Sigmoid colon (tissue), 7 donors: ENCODE measurements around the gene PPFIBP1. TPM values are rescaled to one million over a fixed set of nuclear protein-coding genes. Genes with fewer than 3 reads are reported as not detected.
A peak's percentile ranks its signal among the peaks of the same experiment; 100 is the strongest.
"Not testable (repeated sequence)": the region's sequence is repeated elsewhere in the genome, so short reads cannot be mapped to it uniquely, and the experiment has no call there.

Experiments
- DNase-seq: peaks from one replicate; pipeline ENCODE4 v3.0.0-alpha.2; 2019
- H3K27ac ChIP-seq, 4 donors: fragments of 200-600 bp; sonication (generic); one replicate each; pipeline ENCODE4 v1.5.1; 2016 to 2019; ENCODE audit warnings: mild to moderate bottlenecking in 1 of 4
- H3K27me3 ChIP-seq, 3 donors: fragments of 200-600 bp; sonication (generic); one replicate each; pipeline ENCODE4 v1.5.1; 2019; ENCODE audit warnings: mild to moderate bottlenecking in 1 of 3
- H3K36me3 ChIP-seq, 4 donors: fragments of 200-600 bp; sonication (generic); one replicate each; pipeline ENCODE4 v1.5.1; 2016 to 2019
- H3K4me1 ChIP-seq, 4 donors: fragments of 200-600 bp; sonication (generic); one replicate each; pipeline ENCODE4 v1.5.1; 2017 to 2019
- H3K4me3 ChIP-seq, 4 donors: fragments of 200-600 bp; sonication (generic); one replicate each; pipeline ENCODE4 v1.5.1; 2017 to 2019; ENCODE audit warnings: mild to moderate bottlenecking in 2 of 4, moderate library complexity in 1 of 4
- H3K9me3 ChIP-seq, 4 donors: fragments of 200-600 bp in 3 of 4; sonication (generic) in 3 of 4; one replicate each; pipeline versions ENCODE4 v1.5.1 to v1.6.1; 2013 to 2019
- EP300 ChIP-seq, 4 donors: sonication (generic); formaldehyde crosslinking; IDR thresholded peaks; one replicate each; pipeline ENCODE4 v1.6.1; 2017; ENCODE audit warnings: antibody characterized with exemption in 4 of 4
- POLR2A ChIP-seq, 2 donors: fragments of 450-650 bp; IDR thresholded peaks; one replicate each; pipeline ENCODE4 v1.6.1; 2016; ENCODE audit warnings: antibody characterized with exemption in 2 of 2, mild to moderate bottlenecking in 2 of 2, moderate library complexity in 2 of 2
- POLR2AphosphoS5 ChIP-seq, 4 donors: sonication (generic); formaldehyde crosslinking; IDR thresholded peaks; one replicate each; pipeline ENCODE4 v1.6.1; 2017; ENCODE audit warnings: antibody characterized with exemption in 4 of 4
- WGBS, 2 donors: extraction: QIAGEN DNeasy Blood & Tissue Kit; methylation state at CpG; one replicate each; pipeline ENCODE4 v1.1.7; 2013; 5-methylcytosine and 5-hydroxymethylcytosine counted together
- intact Hi-C: fragments of 100-400 bp; cut with DNase I; formaldehyde crosslinking; loops from one replicate; pipeline ENCODE4 v1.15.1; 2023
- polyA plus RNA-seq, 3 donors: library from polyadenylated mRNA; stranded (reverse); fragments of 200-250 nt; gene quantifications; one replicate each; pipeline ENCODE4 v1.2.3, GENCODE V29; 2013
- total RNA-seq, 4 donors: library from RNA; depleted of rRNA; stranded (reverse); fragments of >200 nt; gene quantifications; one replicate each; pipeline ENCODE4 v1.1.0, GENCODE V29; 2016
- TF ChIP-seq, protein P1 (sequence below), 4 experiments: fragments of 450-650 bp in 3 of 4; fragments of 200-600 bp in 1 of 4; IDR thresholded peaks; one replicate each; pipeline ENCODE4 v1.5.1; 2016 to 2019; ENCODE audit warnings: antibody characterized with exemption in 4 of 4, mild to moderate bottlenecking in 3 of 4, moderate library complexity in 2 of 4
- donor health status: healthy with polysubstance abuse.
- donor health status: Bipolar disorder and iron deficiency.
- donor health status: healthy.

The PPFIBP1 gene
- total and polyA plus RNA-seq, 7 donors: 5.5 to 101 (median 65.3) TPM

DNA sequence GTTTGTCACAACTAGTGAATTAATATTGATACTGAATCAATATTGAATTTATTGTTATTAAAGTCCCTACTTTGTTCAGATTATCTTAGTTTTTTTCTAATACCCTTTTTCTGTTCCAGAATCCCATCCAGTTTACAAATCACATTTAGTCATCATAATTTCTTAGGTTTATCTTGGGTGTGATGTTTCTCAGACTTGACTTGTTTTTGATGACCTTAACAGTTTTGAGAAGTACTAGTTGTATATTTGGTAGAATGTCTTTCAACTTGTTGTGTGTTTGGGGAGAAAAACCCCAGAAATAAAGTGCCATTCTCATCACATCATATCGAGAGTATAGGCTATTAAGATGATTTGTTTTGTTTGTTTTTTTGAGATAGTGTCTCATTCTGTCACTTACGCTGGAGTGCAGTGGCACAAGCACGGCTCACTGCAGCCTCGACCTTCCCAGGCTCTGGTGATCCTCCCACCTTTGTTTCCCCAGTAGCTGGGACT lies 206.1 kb downstream of the PPFIBP1 start:
- TF ChIP-seq POLR2A (IDR thresholded peaks at IDR 0.05) (no peak), POLR2AphosphoS5 (IDR thresholded peaks at IDR 0.05) (no peak), EP300 (IDR thresholded peaks at IDR 0.05) (no peak)
- TF ChIP-seq, protein P1, sequence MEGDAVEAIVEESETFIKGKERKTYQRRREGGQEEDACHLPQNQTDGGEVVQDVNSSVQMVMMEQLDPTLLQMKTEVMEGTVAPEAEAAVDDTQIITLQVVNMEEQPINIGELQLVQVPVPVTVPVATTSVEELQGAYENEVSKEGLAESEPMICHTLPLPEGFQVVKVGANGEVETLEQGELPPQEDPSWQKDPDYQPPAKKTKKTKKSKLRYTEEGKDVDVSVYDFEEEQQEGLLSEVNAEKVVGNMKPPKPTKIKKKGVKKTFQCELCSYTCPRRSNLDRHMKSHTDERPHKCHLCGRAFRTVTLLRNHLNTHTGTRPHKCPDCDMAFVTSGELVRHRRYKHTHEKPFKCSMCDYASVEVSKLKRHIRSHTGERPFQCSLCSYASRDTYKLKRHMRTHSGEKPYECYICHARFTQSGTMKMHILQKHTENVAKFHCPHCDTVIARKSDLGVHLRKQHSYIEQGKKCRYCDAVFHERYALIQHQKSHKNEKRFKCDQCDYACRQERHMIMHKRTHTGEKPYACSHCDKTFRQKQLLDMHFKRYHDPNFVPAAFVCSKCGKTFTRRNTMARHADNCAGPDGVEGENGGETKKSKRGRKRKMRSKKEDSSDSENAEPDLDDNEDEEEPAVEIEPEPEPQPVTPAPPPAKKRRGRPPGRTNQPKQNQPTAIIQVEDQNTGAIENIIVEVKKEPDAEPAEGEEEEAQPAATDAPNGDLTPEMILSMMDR (IDR thresholded peaks at IDR 0.05): no peak
- WGBS, 2 donors: 86 to 90% methylated on average over 4 of the region's 4 CpGs
- Histone ChIP-seq H3K9me3 (no peaks in the 10 kb centered on the region), H3K4me3 (no peak overlapping the region), H3K27ac (no peak overlapping the region), H3K36me3 (peaks cover 0 to 72% (median 6%) of the 10 kb centered on the region in 4 donors), H3K4me1 (no peaks in the 10 kb centered on the region), H3K27me3 (no peaks in the 10 kb centered on the region)
- intact Hi-C loops: loop anchor here (10.0 kb wide), 1 partner anchor 1145 kb away; no protein-coding TSS in a partner anchor
- DNase-seq: no peak

DNA sequence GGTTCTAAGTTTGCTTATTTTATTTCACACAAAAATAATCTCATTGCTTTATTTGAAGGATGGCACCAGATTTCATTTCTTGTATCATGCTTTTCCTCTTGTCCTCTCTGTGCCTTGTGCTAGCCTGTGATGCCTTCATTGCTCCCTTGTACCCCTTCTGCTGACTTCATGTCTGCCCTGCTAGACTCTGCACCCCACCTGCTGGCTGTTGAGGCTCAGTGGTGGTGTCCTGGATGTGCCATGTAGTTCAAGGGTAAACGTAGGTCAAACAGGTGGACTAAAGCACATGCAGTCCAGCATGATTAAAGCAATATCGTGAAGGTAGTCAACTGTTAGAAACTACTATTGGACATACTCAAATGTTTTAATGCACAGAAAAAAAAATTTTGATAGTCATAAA lies 208.3 kb downstream of the PPFIBP1 start:
- H3K36me3 ChIP-seq: peaks cover 0 to 72% (median 4%) of the 10 kb centered on the region in 4 donors
- no peak for TF ChIP-seq POLR2A (IDR thresholded peaks at IDR 0.05)
- TF ChIP-seq, protein P1 (IDR thresholded peaks at IDR 0.05): no peak
- no peak for TF ChIP-seq POLR2AphosphoS5 (IDR thresholded peaks at IDR 0.05)
- no peak for TF ChIP-seq EP300 (IDR thresholded peaks at IDR 0.05)
- no peak for DNase-seq
- no peak overlapping the region for H3K27ac ChIP-seq
- H3K4me3 ChIP-seq: no peak overlapping the region
- H3K9me3 ChIP-seq: no peaks in the 10 kb centered on the region
- H3K4me1 ChIP-seq: no peaks in the 10 kb centered on the region
- 40 to 76% methylated on average over 2 of the region's 2 CpGs for WGBS, 2 donors
- intact Hi-C loops: loop anchor here (2.0 to 10.0 kb wide), 2 partner anchors 89 to 1143 kb away; no protein-coding TSS in a partner anchor
- no peaks in the 10 kb centered on the region for H3K27me3 ChIP-seq

DNA sequence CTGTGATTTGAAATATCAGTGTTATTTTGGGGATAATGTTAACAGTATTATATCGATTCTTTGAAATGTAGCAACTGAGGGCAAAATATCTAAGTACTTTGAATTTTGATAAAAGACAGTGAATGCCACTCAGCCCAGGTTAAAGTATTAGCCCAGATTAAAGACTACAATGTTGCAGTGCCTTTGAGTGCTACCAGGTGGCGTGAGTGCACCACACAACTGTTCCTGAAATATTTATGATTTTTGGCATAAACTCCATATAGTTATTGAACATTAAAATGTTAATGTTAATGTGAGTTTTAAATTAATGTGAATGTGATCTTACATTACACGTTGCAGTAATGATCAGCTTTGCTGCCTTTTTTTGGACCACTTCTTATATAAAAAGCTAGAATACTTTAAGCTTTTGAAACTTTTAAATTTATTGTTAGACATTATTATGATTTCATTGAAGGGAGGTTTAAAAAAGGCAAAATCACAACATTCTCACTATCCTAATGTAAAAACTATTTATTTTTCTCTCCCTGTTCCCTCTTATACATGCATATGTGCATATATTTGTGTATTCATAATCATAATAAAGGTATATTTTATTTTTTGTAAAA lies 209.1 kb downstream of the PPFIBP1 start:
- Histone ChIP-seq H3K9me3 (no peaks in the 10 kb centered on the region), H3K27me3 (no peaks in the 10 kb centered on the region), H3K36me3 (peaks cover 0 to 74% (median 4%) of the 10 kb centered on the region in 4 donors), H3K4me1 (no peaks in the 10 kb centered on the region), H3K27ac (no peak overlapping the region), H3K4me3 (no peak overlapping the region)
- intact Hi-C loops: loop anchor here (1.0 to 10.0 kb wide), 3 partner anchors 88 to 1142 kb away; no protein-coding TSS in a partner anchor
- DNase-seq: no peak
- 32 to 55% methylated on average over 3 of the region's 3 CpGs for WGBS, 2 donors
- no peak for TF ChIP-seq EP300 (IDR thresholded peaks at IDR 0.05)
- peak in 1 of 4 donors; percentile 10 for TF ChIP-seq POLR2AphosphoS5 (IDR thresholded peaks at IDR 0.05)
- TF ChIP-seq, protein P1 (IDR thresholded peaks at IDR 0.05): peak; percentile 53 to 75 (median 71)

DNA sequence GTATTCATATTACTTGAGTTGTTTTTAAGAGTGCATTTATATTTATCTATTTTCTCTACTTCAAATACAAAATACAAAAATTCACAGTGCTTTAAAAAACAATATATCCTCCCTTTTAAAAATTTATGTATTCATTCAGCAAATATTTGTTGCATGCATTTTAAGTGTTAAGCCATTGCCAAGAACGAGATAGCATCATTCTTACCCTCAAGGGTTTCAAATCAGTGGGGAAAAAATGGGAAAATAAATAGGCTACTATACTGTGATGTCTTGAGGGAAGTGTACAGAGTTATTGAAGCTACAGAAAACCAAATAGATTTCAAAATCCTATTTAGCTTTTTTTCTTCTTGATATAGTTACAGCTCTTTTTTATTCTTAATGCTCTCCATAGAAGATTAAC lies 209.8 kb downstream of the PPFIBP1 start:
- no peak for DNase-seq
- H3K27ac ChIP-seq: no peak overlapping the region
- H3K36me3 ChIP-seq: peaks cover 0 to 80% (median 4%) of the 10 kb centered on the region in 4 donors
- WGBS, 2 donors: 88 to 98% methylated on average over 1 of the region's 1 CpG
- no peak overlapping the region for H3K4me3 ChIP-seq
- TF ChIP-seq POLR2AphosphoS5 (IDR thresholded peaks at IDR 0.05) (no peak), EP300 (IDR thresholded peaks at IDR 0.05) (no peak), POLR2A (IDR thresholded peaks at IDR 0.05) (no peak)
- TF ChIP-seq, protein P1 (IDR thresholded peaks at IDR 0.05): no peak
- no peaks in the 10 kb centered on the region for H3K27me3 ChIP-seq
- no peaks in the 10 kb centered on the region for H3K4me1 ChIP-seq
- no peaks in the 10 kb centered on the region for H3K9me3 ChIP-seq
- intact Hi-C loops: loop anchor here (1.0 to 10.0 kb wide), 3 partner anchors 87 to 1141 kb away; no protein-coding TSS in a partner anchor

DNA sequence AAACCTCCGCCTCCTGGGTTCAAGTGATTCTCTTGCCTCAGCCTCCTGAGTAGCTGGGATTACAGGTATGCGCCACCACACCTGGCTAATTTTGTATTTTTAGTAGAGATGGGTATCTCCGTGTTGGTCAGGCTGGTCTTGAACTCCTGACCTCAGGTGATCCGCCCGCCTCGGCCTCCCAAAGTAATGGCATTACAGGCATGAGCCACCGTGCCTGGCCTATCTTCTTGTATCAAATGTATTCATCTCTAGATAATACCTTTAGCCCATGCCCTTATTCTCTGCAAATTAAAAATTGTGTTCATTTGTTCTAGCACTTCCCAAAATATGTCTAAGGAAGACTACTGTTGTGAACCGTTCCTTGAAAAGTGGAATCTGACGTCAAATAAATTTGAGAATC lies 210.3 kb downstream of the PPFIBP1 start:
- 94 to 96% methylated on average over 9 of the region's 9 CpGs for WGBS, 2 donors
- peaks cover 0 to 81% (median 4%) of the 10 kb centered on the region in 4 donors for H3K36me3 ChIP-seq

More for the DNA sequence above, 210.3 kb downstream of the PPFIBP1 start:
- H3K9me3 ChIP-seq, H3K27ac ChIP-seq, DNase-seq, H3K4me1 ChIP-seq, H3K27me3 ChIP-seq, H3K4me3 ChIP-seq: not testable (repeated sequence)
- intact Hi-C loops: loop anchor here (10.0 kb wide), 1 partner anchor 1140 kb away; no protein-coding TSS in a partner anchor
